Ramos (cell line): ENCODE data around the gene RBM47.

Experiments
- in situ Hi-C: fragments of 300-500 bp; cut with MboI; formaldehyde crosslinking; loops from one replicate; pipeline ENCODE4 v1.14.3; 2022; ENCODE audit warnings: low sequenced_read_pairs; ENCODE audit not compliant: unreplicated experiment

Gene RBM47

DNA sequence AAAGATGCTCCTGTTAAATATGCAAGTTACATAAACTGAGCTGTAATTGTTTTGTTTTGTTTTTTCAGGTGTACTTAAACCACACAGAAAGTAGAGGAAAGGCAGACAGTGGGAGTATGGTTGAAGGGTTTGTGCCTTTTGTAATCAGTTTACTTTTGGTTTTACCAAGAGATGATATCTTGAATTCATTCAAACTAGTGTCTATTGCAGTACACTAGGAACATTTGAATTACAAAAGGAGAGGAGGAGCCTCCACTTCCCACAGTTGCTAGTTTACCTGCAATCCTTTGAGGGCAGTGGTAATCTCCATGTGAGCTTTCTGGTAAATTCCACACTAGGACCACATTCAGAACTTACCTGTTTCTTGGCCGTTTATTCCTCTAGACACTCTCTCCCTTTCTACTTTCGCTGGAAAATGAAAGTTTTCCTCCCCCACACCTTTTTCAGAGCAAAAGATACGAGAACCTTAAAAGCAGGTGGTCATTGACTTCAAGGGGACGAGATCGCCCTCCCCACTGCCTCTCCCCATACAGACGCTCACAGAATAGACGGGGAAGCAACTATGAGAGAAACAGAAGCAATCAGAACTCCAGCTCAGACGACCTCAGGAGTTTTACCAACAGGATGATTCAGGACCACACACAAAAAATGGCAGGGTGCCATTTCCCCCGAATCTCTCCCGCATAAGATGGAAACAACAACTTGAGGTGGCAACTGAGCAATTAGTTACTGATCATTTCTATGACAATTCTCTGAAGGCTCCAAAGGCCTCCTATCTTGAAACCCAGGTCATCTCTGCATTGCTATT is 3.3 kb downstream of the RBM47 start:
- in situ Hi-C loops, result no loop called here

GRCh38 chr4:40623707-40624106 is 6.0 kb downstream of the RBM47 start:
- in situ Hi-C loops, result no loop called here

DNA sequence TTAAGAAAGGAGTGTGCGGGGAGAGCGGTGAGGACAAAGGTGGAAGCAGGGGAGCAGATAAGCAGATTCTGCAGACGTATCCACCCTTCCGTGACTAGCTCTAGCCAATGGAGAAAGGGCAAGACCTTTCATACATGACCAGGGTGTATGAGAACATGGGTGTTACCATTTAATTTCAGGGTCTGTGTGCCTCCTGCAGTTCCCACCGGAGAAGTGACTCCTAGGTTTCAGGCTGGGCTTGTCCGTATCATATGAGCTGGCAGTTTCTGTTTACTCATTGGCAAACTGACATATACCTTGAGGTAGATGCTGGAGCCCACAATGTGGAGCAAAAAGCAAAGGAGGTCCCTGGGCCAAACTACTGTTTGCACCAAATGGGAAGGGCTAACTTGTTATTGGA is 6.8 kb downstream of the RBM47 start:
- in situ Hi-C loops, result no loop called here

DNA sequence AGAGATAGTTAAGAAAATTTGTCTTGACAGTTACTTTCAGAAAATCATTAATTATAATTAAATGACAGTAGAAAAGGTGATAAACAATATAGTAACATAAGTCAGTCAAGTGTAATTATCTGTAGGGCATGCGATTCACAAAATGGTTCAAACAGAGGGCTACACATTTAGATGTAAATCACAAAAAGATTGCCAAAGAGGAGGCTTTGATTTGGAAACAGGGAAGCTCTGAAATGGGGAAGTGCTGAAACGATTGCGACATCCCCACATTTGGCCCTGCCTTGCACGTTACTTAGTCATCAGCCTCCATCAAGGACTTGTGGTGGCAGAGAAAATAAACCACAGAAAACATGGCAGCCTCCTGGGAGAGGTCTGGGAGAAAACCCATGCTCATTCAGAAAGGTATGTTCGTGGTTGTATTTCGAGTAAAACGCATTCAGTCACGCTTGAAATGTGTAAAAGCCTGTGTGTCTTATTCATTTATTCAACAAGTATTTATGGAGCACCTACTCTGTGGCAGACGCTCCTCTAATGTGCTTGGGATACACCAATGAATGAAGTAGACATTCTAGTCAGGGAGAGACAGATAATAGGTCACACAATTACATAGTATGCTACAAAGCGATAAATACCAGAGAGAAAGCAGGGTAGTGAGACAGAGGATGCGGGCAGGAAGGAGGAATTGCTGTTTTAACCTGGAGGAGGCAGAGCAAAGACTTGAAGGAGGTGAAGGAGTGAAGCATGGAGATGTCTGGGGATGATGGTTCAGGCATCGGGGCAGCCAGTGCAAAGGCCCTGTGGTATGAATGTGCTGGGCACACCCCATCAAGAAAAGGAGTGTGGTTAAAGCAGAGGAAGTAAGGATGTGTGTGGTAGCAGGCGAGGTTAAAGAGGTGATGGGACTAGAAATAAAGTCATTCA is 7.8 kb downstream of the RBM47 start:
- in situ Hi-C loops, result no loop called here

GRCh38 chr4:40621229-40621591 is 8.5 kb downstream of the RBM47 start:
- in situ Hi-C loops, result no loop called here

DNA sequence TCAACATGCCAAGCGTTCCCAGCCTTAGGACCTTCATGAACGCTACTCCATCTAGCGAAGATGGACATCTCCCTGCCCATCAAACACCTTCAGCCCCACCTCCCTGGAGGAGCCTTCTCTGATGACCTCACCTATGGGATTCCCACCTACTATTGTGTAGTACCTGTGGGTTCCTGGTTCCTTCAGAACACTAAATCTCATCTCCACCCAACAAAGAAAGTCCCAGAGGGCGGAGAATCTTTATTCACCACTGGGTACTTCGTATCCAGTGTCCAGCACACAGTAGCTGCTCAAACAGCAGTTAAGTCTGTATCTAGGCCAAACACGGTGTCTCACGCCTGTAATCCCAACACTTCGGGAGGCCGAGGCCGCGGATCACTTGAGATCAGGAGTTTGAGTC is 10.1 kb downstream of the RBM47 start:
- in situ Hi-C loops, result no loop called here

DNA sequence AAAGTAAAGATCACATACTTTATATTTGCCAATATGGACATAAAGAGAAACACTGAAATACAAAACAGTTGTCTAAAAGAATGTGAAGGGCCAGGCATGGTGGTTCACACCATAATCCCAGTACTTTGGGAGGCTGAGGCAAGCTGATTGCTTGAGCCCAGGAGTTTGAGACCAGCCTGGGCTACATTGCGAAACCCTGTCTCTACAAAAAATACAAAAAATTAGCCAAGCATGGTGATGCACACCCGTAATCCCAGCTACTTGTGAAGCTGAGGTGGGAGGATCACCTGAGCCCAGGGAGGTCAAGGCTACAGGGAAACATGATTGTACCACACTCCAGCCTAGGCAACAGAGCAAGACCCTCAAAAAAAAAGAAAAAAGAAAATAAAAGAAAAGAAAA is 11.8 kb downstream of the RBM47 start:
- in situ Hi-C loops, result no loop called here

- in situ Hi-C loops, result no loop called here
These were observed 15.6 kb downstream of the RBM47 start for GRCh38 chr4:40614031-40614430.

DNA sequence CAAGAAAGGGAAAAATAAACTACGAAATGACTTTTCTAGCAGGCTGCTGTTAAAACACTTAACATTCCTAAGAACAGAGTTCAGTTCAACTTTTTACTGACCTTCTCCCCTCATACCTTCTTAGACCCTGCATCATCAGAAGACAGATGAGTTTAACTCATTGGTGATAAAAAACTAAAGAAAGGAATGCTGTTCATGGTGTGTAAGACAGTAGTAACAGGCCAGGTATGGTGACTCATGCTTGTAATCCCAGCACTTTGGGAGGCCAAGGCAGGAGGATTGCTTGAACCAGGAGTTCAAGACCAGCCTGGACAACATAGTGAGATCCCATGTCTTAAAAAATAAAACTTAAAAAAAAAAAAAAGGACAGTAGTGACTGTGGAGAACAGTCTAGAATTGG is 16.2 kb downstream of the RBM47 start:
- in situ Hi-C loops, result no loop called here

DNA sequence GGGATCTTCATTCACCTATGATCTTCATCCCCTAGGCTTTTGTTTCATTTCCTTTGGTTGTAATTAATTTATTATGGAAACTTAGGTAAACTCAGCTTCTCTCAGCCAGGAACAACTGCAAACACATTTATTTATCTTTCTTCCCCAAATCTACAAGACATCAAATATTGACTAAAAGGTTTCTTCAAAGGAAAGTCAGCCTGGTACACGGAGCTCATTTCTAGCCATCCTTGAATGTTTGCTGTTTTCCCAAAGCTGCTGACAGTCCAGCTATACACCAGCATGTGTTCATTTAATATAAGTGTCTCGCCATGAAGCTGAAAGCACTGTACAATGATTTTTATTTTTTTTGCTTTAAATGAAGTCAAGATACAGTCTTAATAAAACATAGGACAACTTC is 16.8 kb downstream of the RBM47 start:
- in situ Hi-C loops, result no loop called here

DNA sequence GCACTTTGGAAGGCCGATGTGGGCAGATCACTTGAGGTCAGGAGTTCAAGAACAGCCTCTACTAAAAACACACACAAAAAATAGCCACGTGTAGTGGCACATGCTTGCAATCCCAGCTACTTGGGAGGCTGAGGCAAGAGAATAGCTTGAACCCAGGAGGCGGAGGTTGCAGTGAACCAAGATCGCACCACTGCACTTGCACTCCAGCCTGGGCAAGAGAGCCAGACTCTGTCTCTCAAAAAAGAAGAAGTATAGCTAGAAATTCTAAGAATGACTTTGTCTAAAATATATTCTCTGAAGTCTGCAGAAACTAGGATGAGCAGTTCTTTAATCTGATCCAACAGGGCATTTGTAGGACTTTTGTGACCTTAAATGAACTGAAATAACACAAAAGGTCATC is 17.4 kb downstream of the RBM47 start:
- in situ Hi-C loops, result no loop called here

- in situ Hi-C loops, result no loop called here
These were observed 21.0 kb downstream of the RBM47 start for GRCh38 chr4:40608628-40609027.

DNA sequence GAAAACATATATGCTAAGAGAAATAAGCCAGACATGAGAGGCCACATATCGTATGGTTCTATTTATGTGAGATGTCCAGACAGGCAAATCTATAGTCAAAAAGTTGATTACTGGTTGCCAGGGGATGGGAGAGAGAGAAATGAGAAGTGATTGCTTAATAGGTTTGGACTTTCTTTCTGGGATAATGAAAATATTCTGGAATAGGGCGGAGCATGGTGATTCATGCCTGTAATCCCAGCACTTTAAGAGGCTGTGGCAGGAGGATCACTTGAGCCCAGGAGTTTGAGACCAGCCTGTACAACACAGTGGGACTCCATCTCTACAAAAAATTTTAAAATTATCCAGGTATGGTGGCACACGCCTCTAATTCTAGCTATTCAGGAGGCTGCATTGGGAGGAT is 22.4 kb downstream of the RBM47 start:
- in situ Hi-C loops, result no loop called here

DNA sequence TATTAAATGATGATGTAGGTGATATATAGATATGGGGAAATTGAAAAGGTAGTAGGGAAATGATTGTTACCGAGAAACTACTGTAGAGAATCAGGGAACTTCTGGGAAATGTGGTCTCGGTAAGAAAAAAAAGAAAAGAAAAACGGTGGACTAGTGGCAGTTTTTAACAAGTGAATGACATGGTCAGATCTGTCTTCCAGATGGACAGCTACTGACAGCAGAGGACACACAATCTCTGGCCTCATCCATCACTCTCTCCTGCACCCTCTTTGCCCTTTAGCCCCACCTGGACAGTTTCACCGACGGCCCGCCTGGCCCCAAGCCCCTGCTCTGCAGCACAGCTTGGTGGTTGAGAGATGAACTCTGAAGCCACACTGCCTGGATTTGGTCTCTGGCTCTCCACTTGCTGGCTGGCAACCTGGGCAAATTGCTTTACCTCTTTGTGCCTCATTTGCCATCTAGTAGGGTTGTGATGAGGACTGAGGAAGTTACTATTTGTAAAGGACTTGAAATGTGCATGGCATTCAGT is 23.4 kb downstream of the RBM47 start:
- in situ Hi-C loops, result no loop called here

GRCh38 chr4:40603281-40603680 is 26.4 kb downstream of the RBM47 start:
- in situ Hi-C loops, result no loop called here

- in situ Hi-C loops, result no loop called here
These were observed 28.0 kb downstream of the RBM47 start for GRCh38 chr4:40601641-40602040.

DNA sequence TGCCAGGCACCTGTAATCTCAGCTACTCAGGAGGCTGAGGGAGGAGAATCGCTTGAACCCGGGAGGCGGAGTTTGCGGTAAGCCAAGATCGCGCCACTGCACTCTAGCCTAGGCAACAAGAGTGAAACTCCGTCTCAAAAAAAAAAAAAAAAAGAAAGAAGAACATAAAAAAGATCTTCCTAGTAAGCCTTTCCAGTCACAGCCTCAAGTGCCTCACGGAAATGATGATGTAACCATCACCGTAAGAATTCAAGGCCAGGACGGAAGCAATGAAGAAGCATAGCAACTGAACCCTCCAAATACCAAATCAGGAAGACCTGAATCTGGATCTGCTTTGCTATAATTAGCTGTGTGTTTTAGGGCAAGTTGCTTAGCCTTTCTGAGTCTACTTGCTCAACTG is 28.8 kb downstream of the RBM47 start:
- in situ Hi-C loops, result no loop called here

- in situ Hi-C loops, result no loop called here
These were observed 30.2 kb downstream of the RBM47 start for GRCh38 chr4:40599431-40599830.

- in situ Hi-C loops, result no loop called here
These were observed 33.1 kb downstream of the RBM47 start for GRCh38 chr4:40596522-40596921.

DNA sequence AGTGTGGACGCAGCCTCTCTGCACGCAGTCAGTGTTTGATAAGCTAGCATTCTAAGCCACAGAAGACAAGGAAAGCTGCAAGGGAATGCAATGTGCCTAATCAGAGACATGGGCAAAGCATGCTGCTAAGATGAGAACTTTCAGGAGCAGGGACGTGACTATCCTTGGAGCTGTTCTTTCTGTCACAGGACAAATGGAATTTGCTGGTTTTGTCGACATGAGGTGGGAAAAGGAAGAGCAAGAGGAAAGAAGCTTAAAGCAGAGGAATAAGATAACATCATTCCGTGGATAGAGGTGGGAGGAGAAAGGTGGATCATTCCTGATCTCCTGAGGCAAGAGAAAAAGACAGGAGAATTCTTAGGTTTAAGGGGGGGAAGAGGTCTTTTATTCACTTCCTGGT is 33.7 kb downstream of the RBM47 start:
- in situ Hi-C loops, result no loop called here
